Stimulated activated CD4-positive, alpha-beta T cell treated with anti-CD3 and anti-CD28 coated beads, Interleukin-1b, Interleukin-23, amount 100 ng/mL, for 48 hours (primary cell): ENCODE data around the gene AGMO.

Source experiments
- DNase-seq: peaks from one replicate; pipeline ENCODE4 v3.0.0-alpha.2; 2020

AGMO gene

DNA sequence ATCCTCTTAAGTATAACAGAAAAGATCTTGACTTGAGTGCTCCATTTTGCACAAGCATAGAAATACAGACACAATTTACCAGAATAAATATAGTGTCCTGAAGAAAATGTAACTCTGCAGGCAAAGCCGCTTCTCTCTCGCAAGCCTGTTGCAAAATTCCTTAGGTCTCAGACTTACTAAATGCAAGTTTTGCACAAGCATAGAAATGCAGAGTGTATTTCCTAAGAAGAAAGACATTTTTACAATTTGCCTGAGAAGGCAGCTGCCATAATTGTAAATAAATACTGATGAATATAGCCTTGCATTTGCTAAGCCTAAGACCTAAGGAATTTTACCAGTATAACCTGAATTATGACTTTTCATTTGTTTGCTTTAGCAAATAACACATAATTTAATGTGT is 67.1 kb downstream of the AGMO start:
- no peak for DNase-seq

DNA sequence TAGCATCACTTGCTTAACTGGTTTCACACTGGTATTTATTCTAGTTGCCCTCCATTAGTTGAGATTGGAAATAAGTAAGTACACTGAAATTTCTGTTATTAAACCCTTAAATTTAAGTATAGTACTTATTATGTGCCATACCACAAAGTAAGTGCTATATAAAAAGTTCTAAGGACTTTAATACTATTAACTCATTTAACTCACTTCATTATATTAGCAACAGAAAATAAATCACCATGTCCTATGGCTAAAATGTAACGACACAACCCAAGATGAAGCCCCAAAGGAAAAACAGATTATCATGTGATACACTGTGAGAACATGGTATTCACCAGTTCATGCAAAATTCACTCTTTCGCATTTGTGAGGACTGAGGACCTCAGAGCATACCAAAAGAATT is 70.5 kb downstream of the AGMO start:
- no peak for DNase-seq

DNA sequence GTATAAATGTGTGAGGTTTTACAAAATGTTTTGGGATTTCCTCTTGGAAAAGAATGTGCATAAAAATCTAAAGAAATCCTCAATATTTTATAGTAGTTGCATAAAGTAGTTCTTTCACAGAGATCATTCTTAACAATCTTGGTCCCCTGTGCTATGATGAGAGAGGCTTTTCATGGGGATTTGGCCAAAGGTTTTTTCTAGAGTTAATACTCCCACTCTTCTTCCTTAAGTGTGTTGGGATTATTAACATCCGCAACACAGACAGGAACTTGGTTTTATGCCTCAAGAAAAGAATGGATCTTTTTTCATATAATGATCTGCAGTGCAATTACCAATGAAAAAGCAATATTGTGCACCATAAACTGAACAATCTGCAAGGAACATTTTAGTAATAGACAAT is 71.5 kb downstream of the AGMO start:
- DNase-seq = no peak

DNA sequence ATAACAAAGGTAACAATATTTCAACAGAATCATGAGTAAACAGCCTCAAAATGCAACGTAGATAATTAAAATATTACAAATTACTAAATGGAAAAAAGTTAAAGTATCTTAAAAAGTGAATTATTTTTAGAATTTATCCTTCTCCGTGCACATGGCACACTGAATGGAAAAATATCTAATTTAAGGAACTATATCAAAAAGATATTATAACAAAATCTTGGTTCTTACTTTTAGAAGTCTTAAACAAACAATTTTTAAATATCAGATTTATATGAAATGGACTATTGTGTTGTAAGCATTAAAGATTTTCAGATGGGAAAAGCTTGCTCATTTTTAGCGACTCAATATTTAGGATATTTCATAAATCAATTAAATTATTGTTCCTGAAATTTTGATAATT is 72.0 kb downstream of the AGMO start:
- no peak for DNase-seq

DNA sequence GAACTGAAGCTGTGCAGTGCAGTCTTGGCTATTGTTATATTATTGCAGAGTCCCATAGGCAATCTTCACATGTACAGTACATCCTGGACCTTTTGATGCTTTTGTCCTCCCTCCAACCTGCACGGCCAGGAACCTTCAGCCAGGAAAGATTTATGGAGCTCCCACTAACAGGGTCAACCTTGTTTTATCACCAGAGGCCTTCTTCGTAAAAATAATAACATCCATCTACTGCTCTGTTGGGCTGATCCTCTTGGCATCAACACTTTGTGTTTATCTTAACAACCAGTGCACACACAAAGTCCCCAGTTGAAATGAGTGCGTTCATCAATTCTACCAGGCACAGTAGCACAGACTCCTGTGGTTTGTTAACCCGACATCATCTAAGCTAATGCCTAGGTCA is 72.4 kb downstream of the AGMO start:
- DNase-seq = no peak

DNA sequence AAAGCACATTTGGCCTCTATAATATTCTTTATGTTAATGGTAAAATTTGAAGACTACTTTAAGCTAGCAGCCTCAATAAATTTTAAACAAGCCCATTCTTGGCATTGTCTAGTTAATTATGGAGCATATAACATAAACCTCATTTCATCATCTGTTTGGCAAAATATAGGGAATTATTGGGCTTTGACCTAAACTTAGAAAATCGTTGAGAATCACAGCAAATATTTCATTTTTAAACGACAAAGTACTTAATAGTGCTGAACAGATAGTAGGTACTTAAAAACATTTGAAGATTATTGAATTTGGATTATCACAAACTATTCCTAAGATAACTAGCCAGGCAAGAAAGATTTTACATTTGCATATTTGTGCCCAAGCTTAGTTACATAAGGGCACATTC is 73.4 kb downstream of the AGMO start:
- DNase-seq = no peak

DNA sequence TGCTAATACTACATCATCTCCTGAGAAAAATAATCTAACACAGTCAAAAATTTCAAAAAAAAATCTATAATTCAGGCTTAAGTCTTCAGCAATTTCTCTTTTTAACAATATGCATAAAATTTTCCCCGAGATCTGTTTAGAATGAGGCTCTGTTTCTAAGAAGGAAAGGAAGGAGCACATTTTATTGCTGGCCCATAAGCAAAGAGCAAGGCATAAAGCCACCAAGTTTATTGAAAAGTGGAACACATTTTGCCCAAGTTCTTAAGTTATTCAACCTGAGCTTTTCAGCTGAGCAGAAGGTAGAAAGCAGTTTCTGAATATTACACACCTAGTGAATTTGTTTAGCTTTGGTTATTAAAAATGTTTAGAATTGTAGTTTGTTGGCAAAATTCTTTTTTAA is 73.9 kb downstream of the AGMO start:
- DNase-seq = no peak

DNA sequence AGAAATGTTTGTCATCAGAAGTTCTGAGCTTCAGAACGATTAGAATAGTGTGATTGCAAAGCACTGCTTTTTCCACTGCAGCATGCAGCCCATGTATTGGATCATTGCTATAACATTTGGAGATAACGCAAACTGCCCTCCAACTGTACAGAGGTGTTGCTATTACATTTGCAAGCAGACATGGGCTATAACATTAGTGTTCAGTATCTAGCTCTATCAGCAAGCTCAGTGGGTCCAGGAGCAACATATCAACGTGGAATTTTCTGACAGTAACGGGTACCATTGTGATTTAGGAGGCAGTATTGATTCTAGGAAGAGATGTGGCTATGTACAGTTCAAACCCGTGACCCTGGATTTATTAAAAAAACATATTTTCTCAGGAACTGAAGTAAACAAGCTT is 75.8 kb downstream of the AGMO start:
- DNase-seq = no peak

DNA sequence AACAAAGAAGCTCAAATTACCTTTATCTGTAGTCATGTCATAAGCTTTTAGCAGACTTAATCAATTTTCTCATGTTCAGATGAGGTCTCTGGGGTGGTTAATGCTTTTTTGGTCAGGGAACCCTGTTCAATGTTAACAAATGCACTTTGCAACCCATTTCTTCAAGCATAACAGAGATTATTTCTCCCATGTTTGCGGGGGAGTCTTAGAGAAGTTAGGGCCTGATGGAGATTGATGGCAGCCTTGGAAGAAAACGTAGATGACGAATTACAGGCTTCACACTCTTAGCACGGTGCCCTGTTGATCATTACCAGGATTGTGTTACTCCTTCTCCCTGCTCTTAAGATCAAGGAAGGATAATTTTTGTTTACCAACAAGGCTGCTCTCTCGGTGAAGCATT is 76.4 kb downstream of the AGMO start:
- no peak for DNase-seq

DNA sequence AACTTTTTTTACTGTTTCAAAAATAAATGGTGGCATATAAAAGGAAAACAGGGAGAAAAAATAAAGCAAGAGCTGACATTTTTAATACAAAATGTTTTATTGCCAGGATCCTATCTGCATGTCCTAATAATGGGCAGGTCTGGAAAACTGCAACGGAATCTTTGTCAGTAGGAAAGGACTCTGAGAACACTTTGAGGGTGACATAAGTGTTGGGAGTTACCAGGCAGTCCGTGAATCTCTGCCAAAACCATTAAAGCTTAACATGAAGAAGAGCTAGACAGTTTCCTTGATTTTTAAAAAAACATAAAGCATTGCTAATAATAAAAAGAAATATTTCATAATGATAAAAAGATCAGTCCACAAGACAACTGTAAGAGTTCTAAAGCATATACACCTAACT is 80.7 kb downstream of the AGMO start:
- no peak for DNase-seq

DNA sequence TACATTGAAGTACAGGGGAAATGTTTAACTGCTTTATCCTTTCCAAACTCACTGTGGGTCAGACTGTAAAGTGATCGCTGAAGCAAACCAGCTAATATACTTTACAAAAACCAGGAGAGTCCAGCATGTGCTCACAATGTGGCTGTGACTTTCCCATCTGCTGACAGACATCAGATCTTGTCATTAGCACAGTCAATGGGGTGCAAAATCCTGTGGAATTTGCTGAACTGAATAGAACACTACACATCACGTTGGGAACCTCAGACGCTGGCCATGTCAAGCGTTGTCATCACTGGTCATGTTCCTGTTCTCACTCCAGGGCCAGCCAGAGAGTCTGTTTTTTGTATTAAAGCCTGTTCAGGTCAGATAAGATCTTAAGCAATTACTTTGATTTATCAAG is 83.4 kb downstream of the AGMO start:
- no peak for DNase-seq

DNA sequence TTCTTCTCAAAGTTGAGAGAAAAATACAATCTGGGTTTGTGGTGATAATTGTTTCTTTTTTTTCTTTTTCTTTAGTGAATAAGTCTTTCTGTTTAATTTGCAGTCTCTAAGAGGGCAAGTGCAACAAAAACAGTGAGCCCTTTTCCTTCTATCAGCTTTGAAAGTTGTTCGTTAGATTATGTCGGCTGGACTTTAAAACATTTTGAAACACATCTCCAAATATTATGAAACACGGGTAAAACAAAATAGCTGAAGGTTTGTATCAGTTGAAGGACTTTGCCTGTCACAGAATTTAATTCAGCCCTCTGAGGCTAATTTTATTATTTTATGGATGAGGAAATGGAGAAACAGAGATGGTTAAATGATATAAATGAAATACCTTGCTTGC is 85.3 kb downstream of the AGMO start:
- no peak for DNase-seq

DNA sequence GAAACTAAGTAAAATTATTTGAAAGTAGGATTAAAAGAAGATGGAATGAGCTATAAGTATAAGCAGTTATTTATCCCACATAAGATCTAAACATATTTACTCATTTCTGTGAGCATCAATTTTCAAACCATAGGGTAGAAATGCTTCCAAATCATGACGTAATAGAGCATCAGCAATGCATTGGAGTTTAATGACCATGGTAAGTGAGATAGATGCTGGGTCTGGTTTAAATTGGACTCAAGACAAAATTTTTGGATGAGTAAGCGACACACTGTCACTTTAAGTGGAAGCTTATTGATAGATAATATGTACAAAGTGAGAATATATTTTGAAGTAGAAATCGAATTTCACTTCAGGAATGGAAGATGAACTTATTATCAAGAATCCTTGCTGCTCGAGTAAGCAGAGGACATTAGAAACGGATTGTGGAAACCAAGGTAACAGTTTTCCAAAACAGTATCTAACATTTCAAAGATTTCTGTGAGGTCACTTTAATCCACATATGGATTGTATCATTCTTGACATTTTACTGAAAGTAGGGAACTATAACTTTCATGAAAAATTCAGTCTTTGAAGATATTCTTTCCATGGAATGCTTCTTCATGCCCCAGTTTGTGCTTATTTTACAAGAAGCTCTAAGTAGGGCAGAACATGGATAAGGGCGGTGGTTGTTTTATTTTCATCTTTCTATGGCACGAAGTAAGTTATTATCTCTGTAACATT is 85.8 kb downstream of the AGMO start:
- no peak for DNase-seq

DNA sequence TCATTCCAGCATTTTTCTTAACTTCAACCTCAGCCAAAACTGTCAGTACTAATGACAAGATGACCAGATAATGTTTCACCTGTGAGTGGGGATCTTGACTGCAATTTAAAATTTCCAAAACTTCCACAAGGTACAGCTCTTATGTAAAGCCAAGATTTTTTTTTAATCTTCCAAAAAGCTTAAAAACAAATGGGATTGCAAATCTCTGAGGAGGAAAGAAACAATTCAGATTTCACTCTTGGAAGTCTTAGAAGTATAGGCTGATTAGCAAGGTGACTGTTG is 90.2 kb downstream of the AGMO start:
- no peak for DNase-seq

DNA sequence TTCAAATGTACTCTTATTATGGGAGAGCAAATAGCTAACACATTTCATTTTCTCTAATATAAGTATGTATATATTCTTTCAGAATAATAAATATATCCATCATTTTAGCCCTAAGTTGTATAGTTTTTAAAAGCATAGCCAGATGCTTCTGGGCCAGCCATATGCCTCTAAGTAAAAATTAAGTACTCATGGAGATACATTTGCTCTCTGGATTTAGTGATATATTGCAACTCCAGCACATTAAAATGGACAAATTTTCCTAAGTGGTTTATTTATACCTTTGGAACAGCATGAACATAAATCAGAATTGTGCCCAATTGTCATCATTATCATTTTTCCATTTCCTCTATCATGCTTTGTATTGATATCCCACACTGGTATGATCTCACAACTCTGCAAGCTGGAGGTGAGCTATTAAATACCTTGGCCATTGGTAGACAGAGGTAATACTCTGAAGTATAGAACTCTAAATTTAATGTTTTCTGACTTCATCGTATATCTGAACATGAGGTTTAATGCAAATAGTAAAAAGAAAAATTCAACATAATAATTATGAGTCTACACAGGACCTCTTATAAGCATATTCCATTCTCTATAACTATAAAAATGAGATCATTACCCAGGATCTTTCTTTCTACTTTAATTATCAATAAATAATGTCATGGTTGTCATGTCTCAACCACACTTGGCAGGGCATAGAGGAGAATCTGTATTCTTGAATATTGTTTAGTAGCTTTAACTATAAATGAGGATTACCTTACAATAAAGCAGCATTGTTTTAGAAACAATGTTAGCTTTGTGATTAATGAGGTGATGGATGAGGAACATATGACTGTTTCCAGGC is 90.8 kb downstream of the AGMO start:
- no peak for DNase-seq

DNA sequence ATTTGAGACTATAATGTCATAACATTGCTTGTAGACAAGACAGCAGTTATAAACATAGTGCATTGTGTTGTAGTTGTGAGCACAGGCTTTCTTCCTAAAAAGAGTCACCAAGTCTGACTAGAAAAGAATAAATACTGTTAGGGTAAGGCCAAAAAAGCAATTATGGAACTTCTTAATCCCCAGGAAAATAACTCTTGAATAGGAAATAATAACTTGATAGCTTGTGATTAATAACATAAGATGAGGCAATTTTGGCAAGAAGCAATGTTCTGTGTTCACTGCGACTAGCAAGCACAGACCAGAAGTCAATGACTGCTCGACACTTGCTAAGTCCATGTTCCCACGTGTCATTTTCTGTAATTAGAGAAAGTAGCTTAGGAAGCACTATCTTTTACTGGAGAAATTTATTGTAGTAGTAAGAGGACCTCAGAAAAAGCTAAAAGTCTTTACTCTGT is 97.1 kb downstream of the AGMO start:
- DNase-seq = no peak

DNA sequence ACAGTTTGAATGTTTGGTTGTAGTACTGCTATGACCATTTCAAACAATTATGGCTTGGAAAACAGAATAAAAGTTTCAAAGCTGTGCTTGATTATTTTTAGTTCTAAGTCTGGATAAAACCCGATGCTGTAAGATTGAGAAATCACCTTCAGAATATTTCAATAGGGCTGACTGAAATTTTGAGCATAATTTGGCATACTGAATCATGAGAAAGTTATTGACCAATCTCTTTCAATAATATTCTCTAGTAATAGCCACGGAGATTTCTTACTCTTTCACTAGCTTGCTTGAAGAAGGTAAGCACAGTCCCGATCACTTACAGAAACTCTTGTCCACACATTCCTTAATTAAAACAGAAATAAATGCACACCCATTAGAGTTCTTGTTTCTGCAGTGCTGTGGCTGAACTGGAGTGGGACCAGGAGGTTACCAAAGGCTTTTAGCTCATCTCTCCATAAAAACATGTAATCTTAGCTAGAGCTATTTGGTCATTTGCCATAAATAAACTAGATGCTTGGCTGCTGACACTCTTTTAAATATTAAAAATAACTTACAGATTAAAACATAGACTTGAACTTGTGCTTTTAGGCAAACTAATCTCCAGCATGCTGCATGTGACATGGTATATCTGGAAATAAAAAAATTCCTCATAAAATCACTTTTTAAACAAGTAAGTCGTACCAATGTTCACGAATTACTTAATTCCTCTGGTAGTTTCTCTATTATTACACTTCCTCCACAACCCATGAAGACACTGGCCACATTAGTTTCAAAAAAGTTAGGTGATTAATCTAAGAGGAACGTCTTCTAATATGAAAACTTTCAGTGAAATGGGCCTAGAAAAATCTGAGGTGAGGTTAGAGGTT is 97.8 kb downstream of the AGMO start:
- no peak for DNase-seq

DNA sequence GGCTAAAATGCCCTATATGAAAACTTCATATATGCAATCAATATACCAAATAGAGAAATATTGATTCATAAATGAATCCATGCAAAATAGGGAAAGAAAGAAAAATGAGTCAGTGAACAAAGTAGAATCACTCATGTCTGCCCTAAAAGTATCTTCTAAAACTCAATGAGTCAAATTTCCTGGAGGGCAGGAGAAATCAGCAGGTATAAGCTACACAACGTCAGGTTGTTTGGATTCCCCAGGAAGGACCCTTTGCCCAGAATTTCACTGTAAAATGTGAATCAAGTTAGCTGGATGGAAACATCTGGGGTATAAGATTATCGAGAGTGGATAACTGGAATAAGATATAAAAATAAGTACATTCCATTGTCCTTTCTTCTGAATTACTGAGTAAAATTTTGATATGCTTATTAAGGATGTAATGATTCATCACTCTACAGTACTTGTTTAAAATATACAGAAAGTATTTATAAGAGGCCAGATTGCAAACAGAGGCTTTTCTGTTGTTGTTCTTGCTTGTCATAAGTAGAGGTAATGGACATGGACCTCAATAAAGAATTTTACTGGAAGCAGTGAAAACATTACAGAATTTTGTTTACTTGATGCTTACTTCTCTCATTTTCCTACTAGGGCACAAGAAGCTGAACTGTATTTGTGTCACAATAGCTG is 99.0 kb downstream of the AGMO start:
- no peak for DNase-seq

DNA sequence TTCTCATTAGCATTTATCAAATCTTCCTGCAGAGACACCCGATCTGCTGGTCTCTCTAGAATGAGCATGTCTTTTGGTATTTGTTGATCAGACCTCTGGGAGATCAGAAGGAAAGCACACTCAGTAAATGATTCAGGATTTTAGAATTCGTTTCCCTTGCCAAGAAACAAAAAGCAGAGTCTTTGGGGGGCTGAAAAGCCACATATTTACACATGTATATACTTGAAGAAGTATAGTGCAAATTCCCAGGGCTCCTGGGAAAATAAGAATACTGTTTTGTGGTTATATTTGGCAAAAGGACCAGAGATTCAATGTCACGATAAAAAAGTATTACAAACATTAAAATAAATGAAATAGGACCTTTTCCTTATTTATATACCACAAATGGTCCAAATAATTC is 100.2 kb downstream of the AGMO start:
- DNase-seq = no peak

DNA sequence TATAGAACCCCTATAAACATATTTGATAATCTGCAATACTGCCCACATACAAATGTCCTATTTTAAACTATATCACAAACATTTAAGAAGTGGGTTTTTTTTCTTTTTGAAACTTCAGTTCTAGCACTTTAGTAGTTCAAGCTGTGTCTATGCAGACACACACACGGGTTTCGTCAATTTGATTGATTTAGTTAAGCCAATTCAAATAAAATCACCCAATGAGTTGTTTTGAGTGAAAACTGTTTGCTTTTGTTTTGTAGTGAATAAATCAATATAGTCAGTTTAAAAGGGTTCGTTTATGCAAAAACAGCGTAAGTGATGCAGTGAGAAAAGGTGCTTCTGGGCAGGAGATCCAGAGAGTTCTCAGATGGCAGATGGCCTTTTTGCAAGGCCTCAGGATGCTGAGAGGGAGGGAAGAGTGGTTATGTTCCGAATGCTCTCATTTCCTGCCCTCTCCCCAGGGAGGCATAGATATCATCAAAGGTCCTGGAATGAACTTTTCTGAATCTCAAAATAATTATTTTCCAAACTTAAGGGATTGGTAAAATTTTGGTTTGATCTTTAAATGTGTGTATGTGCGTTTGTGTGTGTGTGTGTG is 102.7 kb downstream of the AGMO start:
- DNase-seq = no peak

DNA sequence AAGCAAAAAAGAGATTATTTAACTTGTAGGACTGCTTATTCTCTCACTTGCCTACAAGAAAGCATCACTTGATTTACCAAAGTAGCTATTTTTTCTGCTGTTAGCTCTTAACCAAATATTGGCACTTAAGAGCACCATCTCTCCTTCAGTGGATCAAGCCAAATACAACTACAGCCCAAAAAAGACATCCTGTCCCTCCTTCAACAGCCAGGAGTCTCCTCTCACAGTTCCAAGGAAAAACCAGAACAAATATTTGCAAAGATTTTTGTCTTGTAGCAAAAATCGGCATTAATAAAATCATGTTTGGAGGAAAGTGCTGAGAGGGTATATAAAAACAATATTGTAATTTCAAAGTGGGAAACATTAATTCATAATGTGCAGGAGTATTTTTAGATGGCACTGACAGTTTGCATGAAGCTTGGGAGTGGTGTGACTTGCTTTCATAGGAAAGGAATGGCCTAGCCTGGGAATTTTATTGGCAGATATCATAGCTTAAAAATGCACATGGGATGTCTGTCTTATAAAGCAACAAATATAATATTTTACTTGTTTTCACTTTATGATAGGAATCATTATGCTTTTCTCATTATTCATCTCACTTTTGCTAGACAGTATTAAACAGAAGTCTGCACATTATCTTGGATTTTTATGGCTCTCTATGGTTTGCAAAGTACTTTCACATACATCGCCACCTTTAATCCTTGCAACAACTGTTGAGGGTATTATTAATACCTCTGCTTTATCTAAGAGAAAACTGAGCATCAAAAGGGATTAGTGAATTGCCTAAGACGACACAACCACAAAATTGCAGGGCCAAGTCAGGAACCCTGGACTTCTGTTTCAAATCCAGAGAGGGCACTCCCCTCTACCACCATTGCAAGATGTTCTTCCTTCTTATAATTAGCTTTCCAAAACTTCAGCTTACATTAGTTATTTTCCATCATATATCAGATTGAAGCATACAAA is 103.5 kb downstream of the AGMO start:
- DNase-seq = no peak

DNA sequence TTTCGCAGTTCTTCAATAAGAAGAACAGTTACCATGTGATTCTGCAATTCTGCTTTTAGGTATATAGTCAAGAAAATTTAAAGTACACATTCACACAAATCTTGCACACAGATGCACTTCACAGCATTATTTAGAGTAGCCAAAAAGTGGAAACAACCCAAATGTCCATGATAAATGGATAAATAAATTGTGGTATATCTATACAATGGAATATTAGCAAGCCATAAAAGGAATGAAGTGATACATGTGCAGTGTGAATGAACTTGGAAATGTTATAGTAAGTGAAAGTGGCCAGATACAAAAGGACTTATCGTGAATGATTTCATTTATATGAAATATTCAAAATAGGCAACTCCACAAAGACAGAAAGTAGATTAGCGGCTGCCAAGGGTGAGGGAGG is 109.1 kb downstream of the AGMO start:
- DNase-seq = no peak
